ENCODE measurements around the gene TAF5L. TPM values are rescaled to one million over a fixed set of nuclear protein-coding genes. Genes with fewer than 3 reads are reported as not detected.

TAF5L gene
- polyA plus RNA-seq, 2 of the 4 experiments (the other 2 are of a cell fraction) = 17.4 to 25.0 TPM

DNA sequence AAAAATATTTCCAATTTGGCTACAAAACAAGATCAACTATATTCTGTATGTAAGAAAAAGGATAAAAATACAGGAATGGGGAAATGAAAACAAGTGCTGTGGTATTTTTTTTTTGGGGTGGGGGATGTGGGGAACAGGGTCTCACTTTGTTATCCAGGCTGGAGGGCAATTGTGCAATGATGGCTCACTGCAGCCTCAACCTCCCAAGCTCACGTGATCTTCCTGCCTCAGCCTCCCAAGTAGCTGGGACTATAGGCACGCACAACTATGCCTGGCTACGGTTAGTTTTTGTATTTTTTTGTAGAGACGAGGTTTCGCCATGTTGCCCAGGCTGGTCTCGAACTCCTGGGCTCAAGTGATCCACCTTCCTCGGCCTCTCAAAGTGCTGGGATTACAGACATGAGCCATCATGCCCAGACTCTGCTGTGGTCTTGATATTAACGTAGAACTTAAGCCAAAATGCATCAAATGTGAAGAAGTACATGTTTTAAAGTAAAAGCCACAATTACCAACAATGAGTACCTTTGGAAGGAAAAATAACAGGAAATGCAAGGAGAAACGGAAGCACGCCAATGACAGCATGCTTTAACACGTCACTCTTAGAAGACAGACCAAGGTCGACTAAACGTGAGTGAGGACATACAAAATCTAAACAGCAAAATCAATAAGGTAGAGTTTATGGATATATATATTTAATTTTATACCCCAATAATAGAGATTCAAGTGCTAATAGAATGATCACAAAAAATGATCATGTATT is 58.6 kb downstream of the TAF5L start:
- DNase-seq (ENCODE audit: low read depth in 1 of 2, low spot score in 1 of 2) (no peak), FAIRE-seq (no peak), ATAC-seq (no peak)
- TF ChIP-seq, protein P1, sequence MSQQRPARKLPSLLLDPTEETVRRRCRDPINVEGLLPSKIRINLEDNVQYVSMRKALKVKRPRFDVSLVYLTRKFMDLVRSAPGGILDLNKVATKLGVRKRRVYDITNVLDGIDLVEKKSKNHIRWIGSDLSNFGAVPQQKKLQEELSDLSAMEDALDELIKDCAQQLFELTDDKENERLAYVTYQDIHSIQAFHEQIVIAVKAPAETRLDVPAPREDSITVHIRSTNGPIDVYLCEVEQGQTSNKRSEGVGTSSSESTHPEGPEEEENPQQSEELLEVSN (IDR thresholded peaks at IDR 0.05; ENCODE audit: borderline replicate concordance, low read depth) = no peak
- TF ChIP-seq, protein P2, sequence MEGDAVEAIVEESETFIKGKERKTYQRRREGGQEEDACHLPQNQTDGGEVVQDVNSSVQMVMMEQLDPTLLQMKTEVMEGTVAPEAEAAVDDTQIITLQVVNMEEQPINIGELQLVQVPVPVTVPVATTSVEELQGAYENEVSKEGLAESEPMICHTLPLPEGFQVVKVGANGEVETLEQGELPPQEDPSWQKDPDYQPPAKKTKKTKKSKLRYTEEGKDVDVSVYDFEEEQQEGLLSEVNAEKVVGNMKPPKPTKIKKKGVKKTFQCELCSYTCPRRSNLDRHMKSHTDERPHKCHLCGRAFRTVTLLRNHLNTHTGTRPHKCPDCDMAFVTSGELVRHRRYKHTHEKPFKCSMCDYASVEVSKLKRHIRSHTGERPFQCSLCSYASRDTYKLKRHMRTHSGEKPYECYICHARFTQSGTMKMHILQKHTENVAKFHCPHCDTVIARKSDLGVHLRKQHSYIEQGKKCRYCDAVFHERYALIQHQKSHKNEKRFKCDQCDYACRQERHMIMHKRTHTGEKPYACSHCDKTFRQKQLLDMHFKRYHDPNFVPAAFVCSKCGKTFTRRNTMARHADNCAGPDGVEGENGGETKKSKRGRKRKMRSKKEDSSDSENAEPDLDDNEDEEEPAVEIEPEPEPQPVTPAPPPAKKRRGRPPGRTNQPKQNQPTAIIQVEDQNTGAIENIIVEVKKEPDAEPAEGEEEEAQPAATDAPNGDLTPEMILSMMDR (IDR thresholded peaks at IDR 0.05) = no peak
- no peak for TF ChIP-seq EP300 (IDR thresholded peaks at IDR 0.05)
- no peak for TF ChIP-seq CBX8 (IDR thresholded peaks at IDR 0.05)
- TF ChIP-seq PHF8 (IDR thresholded peaks at IDR 0.05; ENCODE audit: borderline replicate concordance, low read depth) = no peak
- TF ChIP-seq FOSB (CRISPR knock-in tag; IDR thresholded peaks at IDR 0.05) = no peak
- TF ChIP-seq JUN (IDR thresholded peaks at IDR 0.05) = no peak
- no peak for TF ChIP-seq RFX5 (IDR thresholded peaks at IDR 0.05)
- TF ChIP-seq CEBPB (IDR thresholded peaks at IDR 0.05) = no peak
- no peak for TF ChIP-seq CBX2 (IDR thresholded peaks at IDR 0.05; ENCODE audit: borderline replicate concordance, low read depth)
- no peak for TF ChIP-seq ZNF302 (CRISPR knock-in tag; IDR thresholded peaks at IDR 0.05)
- TF ChIP-seq, protein P3, sequence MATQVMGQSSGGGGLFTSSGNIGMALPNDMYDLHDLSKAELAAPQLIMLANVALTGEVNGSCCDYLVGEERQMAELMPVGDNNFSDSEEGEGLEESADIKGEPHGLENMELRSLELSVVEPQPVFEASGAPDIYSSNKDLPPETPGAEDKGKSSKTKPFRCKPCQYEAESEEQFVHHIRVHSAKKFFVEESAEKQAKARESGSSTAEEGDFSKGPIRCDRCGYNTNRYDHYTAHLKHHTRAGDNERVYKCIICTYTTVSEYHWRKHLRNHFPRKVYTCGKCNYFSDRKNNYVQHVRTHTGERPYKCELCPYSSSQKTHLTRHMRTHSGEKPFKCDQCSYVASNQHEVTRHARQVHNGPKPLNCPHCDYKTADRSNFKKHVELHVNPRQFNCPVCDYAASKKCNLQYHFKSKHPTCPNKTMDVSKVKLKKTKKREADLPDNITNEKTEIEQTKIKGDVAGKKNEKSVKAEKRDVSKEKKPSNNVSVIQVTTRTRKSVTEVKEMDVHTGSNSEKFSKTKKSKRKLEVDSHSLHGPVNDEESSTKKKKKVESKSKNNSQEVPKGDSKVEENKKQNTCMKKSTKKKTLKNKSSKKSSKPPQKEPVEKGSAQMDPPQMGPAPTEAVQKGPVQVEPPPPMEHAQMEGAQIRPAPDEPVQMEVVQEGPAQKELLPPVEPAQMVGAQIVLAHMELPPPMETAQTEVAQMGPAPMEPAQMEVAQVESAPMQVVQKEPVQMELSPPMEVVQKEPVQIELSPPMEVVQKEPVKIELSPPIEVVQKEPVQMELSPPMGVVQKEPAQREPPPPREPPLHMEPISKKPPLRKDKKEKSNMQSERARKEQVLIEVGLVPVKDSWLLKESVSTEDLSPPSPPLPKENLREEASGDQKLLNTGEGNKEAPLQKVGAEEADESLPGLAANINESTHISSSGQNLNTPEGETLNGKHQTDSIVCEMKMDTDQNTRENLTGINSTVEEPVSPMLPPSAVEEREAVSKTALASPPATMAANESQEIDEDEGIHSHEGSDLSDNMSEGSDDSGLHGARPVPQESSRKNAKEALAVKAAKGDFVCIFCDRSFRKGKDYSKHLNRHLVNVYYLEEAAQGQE (IDR thresholded peaks at IDR 0.05) = no peak
- TF ChIP-seq NR3C1 (IDR thresholded peaks at IDR 0.05) = no peak
- TF ChIP-seq SMC3 (IDR thresholded peaks at IDR 0.05) = no peak
- TF ChIP-seq, protein P4, sequence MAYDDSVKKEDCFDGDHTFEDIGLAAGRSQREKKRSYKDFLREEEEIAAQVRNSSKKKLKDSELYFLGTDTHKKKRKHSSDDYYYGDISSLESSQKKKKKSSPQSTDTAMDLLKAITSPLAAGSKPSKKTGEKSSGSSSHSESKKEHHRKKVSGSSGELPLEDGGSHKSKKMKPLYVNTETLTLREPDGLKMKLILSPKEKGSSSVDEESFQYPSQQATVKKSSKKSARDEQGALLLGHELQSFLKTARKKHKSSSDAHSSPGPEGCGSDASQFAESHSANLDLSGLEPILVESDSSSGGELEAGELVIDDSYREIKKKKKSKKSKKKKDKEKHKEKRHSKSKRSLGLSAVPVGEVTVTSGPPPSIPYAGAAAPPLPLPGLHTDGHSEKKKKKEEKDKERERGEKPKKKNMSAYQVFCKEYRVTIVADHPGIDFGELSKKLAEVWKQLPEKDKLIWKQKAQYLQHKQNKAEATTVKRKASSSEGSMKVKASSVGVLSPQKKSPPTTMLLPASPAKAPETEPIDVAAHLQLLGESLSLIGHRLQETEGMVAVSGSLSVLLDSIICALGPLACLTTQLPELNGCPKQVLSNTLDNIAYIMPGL (CRISPR knock-in tag; IDR thresholded peaks at IDR 0.05; ENCODE audit: borderline replicate concordance) = no peak
- no peak for TF ChIP-seq POLR2AphosphoS2 (conservative IDR thresholded peaks at IDR 0.05; ENCODE audit: low read length)
- no peak for TF ChIP-seq SREBF2 (IDR thresholded peaks at IDR 0.05)
- no peak for TF ChIP-seq RCOR1 (IDR thresholded peaks at IDR 0.05; ENCODE audit: low read depth, low read length)
- ChIA-PET POLR2A (no interaction called here), CTCF (interaction anchor here (1.0 kb wide), 2 partner anchors 9 to 86 kb away, joined by 3 to 4 read pairs; partner anchors contain the start of gene ABCB10)
- H3K9me3 ChIP-seq = no peaks in the 10 kb centered on the region
- H3K27ac ChIP-seq = no peak overlapping the region
- H3K4me3 ChIP-seq = no peak overlapping the region
- H3K4me1 ChIP-seq = no peaks in the 10 kb centered on the region
- H3K4me2 ChIP-seq = no peak overlapping the region
- WGBS (ENCODE audit: missing lambda C conversion rate) = 71% methylated on average over 13 of the region's 13 CpGs

DNA sequence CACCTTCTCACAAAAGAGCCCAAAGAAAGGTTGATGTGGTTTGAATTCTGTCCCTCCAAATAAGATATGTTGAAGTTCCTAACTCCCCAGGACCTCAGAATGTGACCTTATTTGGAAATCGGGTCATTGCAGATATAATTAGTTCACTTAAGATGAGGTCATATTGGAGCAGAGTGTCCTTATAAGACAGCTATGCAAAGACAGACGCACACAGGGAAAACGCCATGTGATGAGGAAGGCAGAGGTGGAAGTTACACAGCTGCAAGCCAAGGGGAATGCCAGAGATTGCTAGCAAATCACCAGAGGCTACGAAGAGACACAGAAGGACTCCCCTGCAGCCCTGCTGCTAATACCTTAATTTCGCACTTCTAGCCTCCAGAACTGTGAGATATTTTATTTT is 62.2 kb downstream of the TAF5L start:
- Histone ChIP-seq H3K4me1 (0 out of 3 replicates have a peak, but pooled peaks cover 5% of the 10 kb centered on the region), H3K4me2 (no peak overlapping the region), H3K9me3 (no peaks in the 10 kb centered on the region), H3K27ac (no peak overlapping the region), H3K4me3 (no peak overlapping the region)
- CTCF ChIA-PET = interaction anchor here (1.2 kb wide), 1 partner anchor 19 kb away, joined by 3 read pairs; no protein-coding TSS in a partner anchor
- POLR2A ChIA-PET = no interaction called here
- DNase-seq (ENCODE audit: low read depth in 1 of 2, low spot score in 1 of 2) (no peak), ATAC-seq (no peak), FAIRE-seq (no peak)
- WGBS (ENCODE audit: missing lambda C conversion rate) = 74% methylated on average over 5 of the region's 5 CpGs
- TF ChIP-seq, protein P5, sequence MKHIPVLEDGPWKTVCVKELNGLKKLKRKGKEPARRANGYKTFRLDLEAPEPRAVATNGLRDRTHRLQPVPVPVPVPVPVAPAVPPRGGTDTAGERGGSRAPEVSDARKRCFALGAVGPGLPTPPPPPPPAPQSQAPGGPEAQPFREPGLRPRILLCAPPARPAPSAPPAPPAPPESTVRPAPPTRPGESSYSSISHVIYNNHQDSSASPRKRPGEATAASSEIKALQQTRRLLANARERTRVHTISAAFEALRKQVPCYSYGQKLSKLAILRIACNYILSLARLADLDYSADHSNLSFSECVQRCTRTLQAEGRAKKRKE (CRISPR knock-in tag; IDR thresholded peaks at IDR 0.05; ENCODE audit: low read depth) = no peak
- no peak for TF ChIP-seq SMC3 (IDR thresholded peaks at IDR 0.05)
- TF ChIP-seq, protein P1 (IDR thresholded peaks at IDR 0.05; ENCODE audit: borderline replicate concordance, low read depth) = no peak
- no peak for TF ChIP-seq JUN (IDR thresholded peaks at IDR 0.05)
- no peak for TF ChIP-seq CHD2 (IDR thresholded peaks at IDR 0.05; ENCODE audit: low read length, partially characterized antibody)
- no peak for TF ChIP-seq ESRRA (IDR thresholded peaks at IDR 0.05; ENCODE audit: borderline replicate concordance, low read length)
- TF ChIP-seq FOSL2 (IDR thresholded peaks at IDR 0.05) = no peak
- no peak for TF ChIP-seq FOSL2 (CRISPR knock-in tag; IDR thresholded peaks at IDR 0.05)
- TF ChIP-seq RFX5 (IDR thresholded peaks at IDR 0.05) = no peak
- no peak for TF ChIP-seq NFE2L2 (conservative IDR thresholded peaks at IDR 0.05; ENCODE audit: low read length)
- no peak for TF ChIP-seq EP300 (IDR thresholded peaks at IDR 0.05)
- no peak for TF ChIP-seq RNF2 (IDR thresholded peaks at IDR 0.05; ENCODE audit: borderline replicate concordance, low read depth)
- TF ChIP-seq FOSB (CRISPR knock-in tag; IDR thresholded peaks at IDR 0.05) = no peak
- no peak for TF ChIP-seq ZSCAN20 (CRISPR knock-in tag; IDR thresholded peaks at IDR 0.05)
- TF ChIP-seq KDM1A (IDR thresholded peaks at IDR 0.05; ENCODE audit: low read depth) = no peak

Data from A549 (cell line).